OCI-LY7 (cell line): ENCODE measurements around the gene CARD14. TPM values are rescaled to one million over a fixed set of nuclear protein-coding genes. Genes with fewer than 3 reads are reported as not detected.

Experiments
- BruUV-seq: library from RNA; stranded (reverse); fragments of 400-500 nt; replicated peaks from 2 replicates; lab custom pipeline; 2021; lab: Mats Ljungman, UMichigan
- CTCF ChIA-PET: fragments of 300-600 bp; sonication (Branson Sonifier 250); formaldehyde crosslinking; loops from one replicate; lab custom pipeline; 2022; ENCODE audit warnings: antibody characterized with exemption; ENCODE audit not compliant: unreplicated experiment; lab: Charles Lee
- POLR2A ChIA-PET: fragments of 300-600 bp; sonication (Branson Sonifier 250); formaldehyde crosslinking; loops from one replicate; lab custom pipeline; 2022; ENCODE audit warnings: antibody characterized with exemption; lab: Charles Lee
- DNase-seq: peaks from one replicate; pipeline ENCODE4 v3.0.0-alpha.2; 2015; ENCODE audit warnings: low spot score
- H2AFZ ChIP-seq: fragments of 200-600 bp; sonication (generic), shearing (Covaris generic); 2 replicates; pipeline ENCODE4 v1.6.1; 2014; ENCODE audit warnings: mild to moderate bottlenecking, antibody characterized with exemption, low read length, moderate library complexity
- H3K27ac ChIP-seq: fragments of 200-600 bp; sonication (generic); 2 replicates; pipeline ENCODE4 v1.5.1; 2014; ENCODE audit warnings: mixed run types, low read depth, mild to moderate bottlenecking, moderate library complexity, low read length, inconsistent platforms; ENCODE audit not compliant: poor library complexity, severe bottlenecking
- H3K36me3 ChIP-seq: fragments of 200-600 bp; sonication (generic); 2 replicates; pipeline ENCODE4 v1.6.1; 2014; ENCODE audit warnings: mild to moderate bottlenecking, antibody characterized with exemption, low read length, moderate library complexity, mixed read lengths; ENCODE audit not compliant: insufficient read depth
- H3K4me1 ChIP-seq: fragments of 200-600 bp; sonication (generic); 2 replicates; pipeline ENCODE4 v1.5.1; 2014; ENCODE audit warnings: mild to moderate bottlenecking, low read length; ENCODE audit not compliant: insufficient read depth, poor library complexity, severe bottlenecking
- H3K4me2 ChIP-seq: fragments of 200-600 bp; sonication (generic); 2 replicates; pipeline ENCODE4 v1.6.1; 2014; ENCODE audit warnings: mild to moderate bottlenecking, low read length
- H3K4me3 ChIP-seq: fragments of 200-600 bp; sonication (generic); 2 replicates; pipeline ENCODE4 v1.5.1; 2014; ENCODE audit warnings: mild to moderate bottlenecking, low read depth, low read length; ENCODE audit not compliant: poor library complexity, severe bottlenecking
- H3K79me2 ChIP-seq: fragments of 200-600 bp; sonication (generic); 2 replicates; pipeline ENCODE4 v1.6.1; 2016; ENCODE audit warnings: low read depth, mild to moderate bottlenecking, low read length, moderate library complexity, mixed read lengths; ENCODE audit not compliant: insufficient read depth
- H3K9me2 ChIP-seq: fragments of 200-600 bp; sonication (generic); 2 replicates; pipeline ENCODE4 v1.6.1; 2016; ENCODE audit warnings: mild to moderate bottlenecking, low read length, mixed read lengths; ENCODE audit not compliant: insufficient read depth
- H3K9me3 ChIP-seq: fragments of 200-600 bp; sonication (generic); 2 replicates; pipeline ENCODE4 v1.6.1; 2014; ENCODE audit warnings: mild to moderate bottlenecking, mixed run types, low read length, mixed read lengths
- H4K20me1 ChIP-seq: fragments of 200-600 bp; sonication (generic); 2 replicates; pipeline ENCODE4 v1.6.1; 2014; ENCODE audit warnings: mild to moderate bottlenecking, antibody characterized with exemption, low read length, moderate library complexity, mixed read lengths; ENCODE audit not compliant: insufficient read depth
- EZH2phosphoT487 ChIP-seq: fragments of 200-600 bp; sonication (generic); IDR thresholded peaks from 2 replicates; pipeline ENCODE4 v1.6.1; 2018; ENCODE audit warnings: low read depth, borderline replicate concordance, mild to moderate bottlenecking, mixed run types, antibody characterized with exemption, low read length, moderate library complexity, mixed read lengths
- intact Hi-C: fragments of 100-400 bp; cut with micrococcal nuclease; formaldehyde crosslinking; loops from one replicate; pipeline ENCODE4 v1.10.0; 2022; ENCODE audit not compliant: unreplicated experiment
- total RNA-seq, 2 experiments: library from RNA; depleted of rRNA in 1 of 2; stranded (reverse); fragments of >200 nt in 1 of 2; shearing (Covaris generic) in 1 of 2; gene quantifications; 2 replicates each; pipeline ENCODE4 v1.2.3, GENCODE V29; 2014 to 2022
- TF ChIP-seq, protein P1 (sequence below): fragments of 200-600 bp; sonication (generic); conservative IDR thresholded peaks from 2 replicates; pipeline ENCODE4 v1.5.1; 2014; ENCODE audit warnings: mild to moderate bottlenecking, antibody characterized with exemption, low read length, moderate library complexity, mixed read lengths

Gene CARD14
- total RNA-seq, 2 experiments from 2014 or later, result not detected

DNA sequence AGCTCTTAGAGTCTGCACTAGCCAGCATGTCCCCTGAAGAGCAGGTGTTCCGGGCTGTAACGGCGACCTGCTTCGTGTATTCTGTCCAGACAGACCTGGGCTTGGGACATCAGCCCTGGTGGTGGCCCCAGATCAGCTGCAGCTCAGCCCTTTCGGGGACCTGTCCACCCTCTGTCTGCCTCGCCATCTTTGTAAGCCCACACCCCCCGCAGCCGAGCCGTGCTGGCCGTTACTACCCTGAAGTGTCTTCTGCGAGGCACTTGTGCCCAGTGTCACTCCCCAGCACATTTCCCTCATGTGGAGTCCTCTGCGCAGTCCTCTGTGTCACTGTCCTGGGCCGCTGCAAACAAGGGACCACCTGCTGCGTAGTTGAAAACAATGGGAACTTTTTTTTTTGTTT, 10.4 kb downstream of the CARD14 start:
- no peak for DNase-seq
- H4K20me1 ChIP-seq, result no peaks in the 10 kb centered on the region
- no peaks in the 10 kb centered on the region for H3K9me2 ChIP-seq
- no peak for TF ChIP-seq EZH2phosphoT487
- TF ChIP-seq, protein P1, sequence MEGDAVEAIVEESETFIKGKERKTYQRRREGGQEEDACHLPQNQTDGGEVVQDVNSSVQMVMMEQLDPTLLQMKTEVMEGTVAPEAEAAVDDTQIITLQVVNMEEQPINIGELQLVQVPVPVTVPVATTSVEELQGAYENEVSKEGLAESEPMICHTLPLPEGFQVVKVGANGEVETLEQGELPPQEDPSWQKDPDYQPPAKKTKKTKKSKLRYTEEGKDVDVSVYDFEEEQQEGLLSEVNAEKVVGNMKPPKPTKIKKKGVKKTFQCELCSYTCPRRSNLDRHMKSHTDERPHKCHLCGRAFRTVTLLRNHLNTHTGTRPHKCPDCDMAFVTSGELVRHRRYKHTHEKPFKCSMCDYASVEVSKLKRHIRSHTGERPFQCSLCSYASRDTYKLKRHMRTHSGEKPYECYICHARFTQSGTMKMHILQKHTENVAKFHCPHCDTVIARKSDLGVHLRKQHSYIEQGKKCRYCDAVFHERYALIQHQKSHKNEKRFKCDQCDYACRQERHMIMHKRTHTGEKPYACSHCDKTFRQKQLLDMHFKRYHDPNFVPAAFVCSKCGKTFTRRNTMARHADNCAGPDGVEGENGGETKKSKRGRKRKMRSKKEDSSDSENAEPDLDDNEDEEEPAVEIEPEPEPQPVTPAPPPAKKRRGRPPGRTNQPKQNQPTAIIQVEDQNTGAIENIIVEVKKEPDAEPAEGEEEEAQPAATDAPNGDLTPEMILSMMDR, result no peak
- no peak overlapping the region for H3K4me3 ChIP-seq
- no peaks in the 10 kb centered on the region for H3K79me2 ChIP-seq
- no peak overlapping the region for H3K4me2 ChIP-seq
- BruUV-seq, result no TSS peak
- intact Hi-C loops, result no loop called here
- CTCF ChIA-PET, result no interaction called here
- POLR2A ChIA-PET, result no interaction called here
- H3K4me1 ChIP-seq, result no peaks in the 10 kb centered on the region
- H3K27ac ChIP-seq, result no peak overlapping the region
- no peak overlapping the region for H2AFZ ChIP-seq
- H3K36me3 ChIP-seq, result no peaks in the 10 kb centered on the region
- no peaks in the 10 kb centered on the region for H3K9me3 ChIP-seq

DNA sequence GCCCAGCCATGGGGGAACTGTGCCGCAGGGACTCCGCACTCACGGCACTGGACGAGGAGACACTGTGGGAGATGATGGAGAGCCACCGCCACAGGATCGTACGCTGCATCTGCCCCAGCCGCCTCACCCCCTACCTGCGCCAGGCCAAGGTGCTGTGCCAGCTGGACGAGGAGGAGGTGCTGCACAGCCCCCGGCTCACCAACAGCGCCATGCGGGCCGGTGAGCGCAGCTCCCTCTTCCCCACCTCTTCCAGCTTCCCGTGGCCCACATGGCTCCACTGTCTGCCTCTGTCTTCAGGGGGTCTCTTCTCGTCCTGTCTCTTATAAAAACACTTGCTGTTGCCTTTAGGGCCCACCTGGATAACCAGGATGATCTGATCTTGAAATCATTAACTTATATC, 11.6 kb downstream of the CARD14 start:
- BruUV-seq, result no TSS peak
- no peak overlapping the region for H3K4me2 ChIP-seq
- H3K27ac ChIP-seq, result no peak overlapping the region
- no peak overlapping the region for H2AFZ ChIP-seq
- ChIA-PET POLR2A (no interaction called here), CTCF (no interaction called here)
- no peaks in the 10 kb centered on the region for H3K36me3 ChIP-seq
- no peaks in the 10 kb centered on the region for H3K9me3 ChIP-seq
- H4K20me1 ChIP-seq, result no peaks in the 10 kb centered on the region
- no peak overlapping the region for H3K4me3 ChIP-seq
- no peak for DNase-seq
- no peaks in the 10 kb centered on the region for H3K79me2 ChIP-seq
- no peaks in the 10 kb centered on the region for H3K9me2 ChIP-seq
- TF ChIP-seq, protein P1, result no peak
- TF ChIP-seq EZH2phosphoT487, result no peak
- no peaks in the 10 kb centered on the region for H3K4me1 ChIP-seq
- intact Hi-C loops, result no loop called here

- no peak for DNase-seq
- Histone ChIP-seq H3K9me3 (no peaks in the 10 kb centered on the region), H4K20me1 (no peaks in the 10 kb centered on the region), H3K27ac (no peak overlapping the region), H3K79me2 (no peaks in the 10 kb centered on the region), H3K4me2 (no peak overlapping the region), H3K36me3 (no peaks in the 10 kb centered on the region), H3K4me3 (no peak overlapping the region), H3K4me1 (no peaks in the 10 kb centered on the region), H2AFZ (no peak overlapping the region), H3K9me2 (no peaks in the 10 kb centered on the region)
- no TSS peak for BruUV-seq
- CTCF ChIA-PET, result no interaction called here
- POLR2A ChIA-PET, result no interaction called here
- no peak for TF ChIP-seq EZH2phosphoT487
- TF ChIP-seq, protein P1, result no peak
- intact Hi-C loops, result no loop called here
Measured at GRCh38 chr17:80182118-80182844, 12.5 kb downstream of the CARD14 start.
